GM06990 (cell line): Measurements from ENCODE around the gene ZNF175.
"Not testable (repeated sequence)": the region's sequence is repeated elsewhere in the genome, so short reads cannot be mapped to it uniquely, and the experiment has no call there.

ENCODE experiments used
- DNase-seq: peaks from one replicate; pipeline ENCODE4 v3.0.0-alpha.2; 2011; ENCODE audit not compliant: insufficient read length; ENCODE audit errors: extremely low read depth
- H3K27me3 ChIP-seq: replicated peaks from 2 replicates; pipeline ENCODE4 v1.6.0; 2011; ENCODE audit warnings: low read length; ENCODE audit not compliant: control insufficient read depth, insufficient read depth
- H3K36me3 ChIP-seq: 2 replicates; pipeline ENCODE4 v1.5.1; 2011; ENCODE audit warnings: low read length; ENCODE audit not compliant: control insufficient read depth, insufficient read depth
- H3K4me3 ChIP-seq: replicated peaks from 2 replicates; pipeline ENCODE4 v1.5.1; 2011; ENCODE audit warnings: low read depth, mild to moderate bottlenecking, control low read depth, low read length
- TF ChIP-seq, protein P1 (sequence below): IDR thresholded peaks from 2 replicates; pipeline ENCODE4 v1.5.1; 2011; ENCODE audit warnings: low read length, control low read depth, mild to moderate bottlenecking, inconsistent platforms; ENCODE audit not compliant: insufficient read depth, poor library complexity, severe bottlenecking

Gene ZNF175

DNA sequence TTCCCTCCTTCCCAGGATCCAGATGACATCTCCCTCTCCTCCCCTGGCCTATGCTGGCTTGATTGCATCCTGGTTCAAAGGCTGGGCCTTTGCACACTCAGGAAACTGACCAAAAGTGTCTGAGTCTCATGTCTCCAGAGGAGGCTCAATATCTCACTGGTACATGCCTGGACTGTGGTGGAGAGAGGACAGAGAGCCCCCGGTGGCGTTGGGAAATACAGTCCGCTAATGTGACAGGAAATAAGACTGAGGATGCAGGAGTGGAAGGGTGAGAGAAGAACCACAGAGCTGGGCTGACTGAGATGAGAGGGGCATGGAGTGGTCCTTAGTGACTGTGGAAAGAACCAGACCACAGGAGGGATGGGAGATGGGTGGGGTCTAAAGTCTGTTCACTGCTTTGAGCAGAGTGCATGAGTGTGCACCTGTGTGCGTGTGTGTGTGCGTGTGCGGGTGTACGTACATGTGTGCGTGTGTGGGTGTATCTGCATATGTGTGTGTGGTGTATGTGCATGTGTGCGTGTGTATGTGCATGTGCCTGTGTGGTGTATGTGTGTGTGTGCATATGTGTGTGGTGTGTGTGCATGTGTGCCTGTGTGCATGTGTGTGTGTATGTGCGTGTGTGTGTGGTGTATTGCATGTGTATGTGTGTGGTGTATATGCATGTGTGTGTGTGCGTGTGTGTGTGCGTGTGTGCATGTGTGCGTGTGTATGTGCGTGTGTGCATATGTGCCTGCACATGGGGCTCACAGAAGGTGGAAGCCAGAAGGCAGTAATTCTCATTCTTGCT, 57.3 kb downstream of the ZNF175 start:
- Histone ChIP-seq H3K36me3 (no peaks in the 10 kb centered on the region), H3K4me3 (no peak overlapping the region), H3K27me3 (no peaks in the 10 kb centered on the region; the same call in 1 of the 2 replicates)
- TF ChIP-seq, protein P1, sequence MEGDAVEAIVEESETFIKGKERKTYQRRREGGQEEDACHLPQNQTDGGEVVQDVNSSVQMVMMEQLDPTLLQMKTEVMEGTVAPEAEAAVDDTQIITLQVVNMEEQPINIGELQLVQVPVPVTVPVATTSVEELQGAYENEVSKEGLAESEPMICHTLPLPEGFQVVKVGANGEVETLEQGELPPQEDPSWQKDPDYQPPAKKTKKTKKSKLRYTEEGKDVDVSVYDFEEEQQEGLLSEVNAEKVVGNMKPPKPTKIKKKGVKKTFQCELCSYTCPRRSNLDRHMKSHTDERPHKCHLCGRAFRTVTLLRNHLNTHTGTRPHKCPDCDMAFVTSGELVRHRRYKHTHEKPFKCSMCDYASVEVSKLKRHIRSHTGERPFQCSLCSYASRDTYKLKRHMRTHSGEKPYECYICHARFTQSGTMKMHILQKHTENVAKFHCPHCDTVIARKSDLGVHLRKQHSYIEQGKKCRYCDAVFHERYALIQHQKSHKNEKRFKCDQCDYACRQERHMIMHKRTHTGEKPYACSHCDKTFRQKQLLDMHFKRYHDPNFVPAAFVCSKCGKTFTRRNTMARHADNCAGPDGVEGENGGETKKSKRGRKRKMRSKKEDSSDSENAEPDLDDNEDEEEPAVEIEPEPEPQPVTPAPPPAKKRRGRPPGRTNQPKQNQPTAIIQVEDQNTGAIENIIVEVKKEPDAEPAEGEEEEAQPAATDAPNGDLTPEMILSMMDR = no peak
- DNase-seq = no peak

DNA sequence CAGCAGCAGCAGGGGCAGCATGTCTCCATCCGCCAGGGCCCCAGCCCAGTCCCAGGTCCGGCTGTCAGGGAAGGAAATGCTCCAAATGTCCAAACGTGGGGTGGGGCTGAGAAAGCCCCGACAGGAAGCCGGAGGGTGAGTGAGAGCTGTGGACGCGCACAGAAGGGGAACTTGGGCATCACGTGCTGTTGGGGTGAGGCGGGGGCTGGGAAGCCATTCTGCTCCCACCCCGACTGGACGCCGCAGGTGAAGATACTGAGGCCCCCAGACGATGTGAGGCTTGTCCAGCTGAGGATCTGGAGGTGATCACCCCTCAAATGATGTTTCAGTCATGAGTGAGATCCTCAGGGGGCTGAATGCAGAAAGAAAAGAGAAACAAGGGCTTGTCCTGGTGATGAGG, 59.2 kb downstream of the ZNF175 start, which contains the start of gene SIGLEC5:
TSS of gene SIGLEC5 (minus strand) at position 87 of the 400 bp plus-strand sequence. CDS start at position 21, 66 bp downstream.
- DNase-seq = peak; percentile 33
- not testable (repeated sequence) for H3K4me3 ChIP-seq, H3K36me3 ChIP-seq, H3K27me3 ChIP-seq

DNA sequence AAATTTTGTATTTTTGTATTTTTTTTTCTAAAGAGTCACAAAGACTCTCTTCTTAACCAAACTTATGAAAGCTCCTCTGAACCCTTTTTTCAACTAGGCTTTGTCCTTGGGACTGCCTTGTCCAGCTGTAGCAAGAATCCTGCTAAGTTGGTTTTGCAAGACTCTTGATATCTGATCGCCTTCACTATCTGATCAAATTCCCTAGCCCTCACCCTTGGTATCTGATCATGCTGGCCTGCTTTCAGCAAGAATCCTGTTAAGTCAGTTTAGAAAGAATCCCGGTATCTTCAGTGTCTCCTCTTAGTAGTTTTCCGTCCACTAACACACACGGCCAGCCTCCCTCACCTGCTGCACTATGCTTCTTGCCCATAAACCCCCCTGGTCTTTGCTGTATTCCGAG, 61.0 kb downstream of the ZNF175 start:
- TF ChIP-seq, protein P1 = no peak
- H3K4me3 ChIP-seq = no peak overlapping the region
- H3K36me3 ChIP-seq = no peaks in the 10 kb centered on the region
- no peaks in the 10 kb centered on the region; the same call in none of the 2 replicates for H3K27me3 ChIP-seq
- no peak for DNase-seq

DNA sequence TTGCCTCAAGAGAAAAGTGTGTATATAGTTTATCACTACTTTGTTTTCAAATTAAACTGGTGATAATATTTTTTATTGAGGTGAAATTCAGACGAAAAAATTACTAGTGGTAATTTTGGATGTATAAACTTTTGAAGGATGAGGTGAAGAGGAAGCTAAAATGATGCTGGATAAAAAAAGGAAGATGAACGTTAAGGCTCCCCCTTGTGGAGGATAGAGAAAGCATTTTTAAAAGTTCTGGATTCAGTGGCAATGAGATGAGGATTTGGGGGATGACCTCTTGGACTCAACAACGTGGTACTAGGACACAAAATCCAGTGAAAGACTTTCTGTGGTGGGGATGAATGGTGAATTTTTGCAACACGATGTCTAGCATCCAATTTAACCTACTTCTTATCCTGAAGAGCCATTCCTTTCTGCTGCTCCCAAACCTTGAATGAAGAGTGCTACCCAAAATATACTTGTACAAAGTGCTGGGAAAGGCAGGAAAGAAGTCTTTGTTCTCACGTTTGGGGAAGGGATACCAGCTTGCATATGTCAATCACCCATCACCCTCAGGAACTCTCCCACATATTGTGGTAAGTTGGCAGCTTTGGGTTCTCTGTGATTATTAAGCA, 66.4 kb downstream of the ZNF175 start:
- no peaks in the 10 kb centered on the region; the same call in 1 of the 2 replicates for H3K27me3 ChIP-seq
- H3K4me3 ChIP-seq = no peak overlapping the region
- TF ChIP-seq, protein P1 = peak; percentile 64
- no peaks in the 10 kb centered on the region for H3K36me3 ChIP-seq
- DNase-seq = no peak

DNA sequence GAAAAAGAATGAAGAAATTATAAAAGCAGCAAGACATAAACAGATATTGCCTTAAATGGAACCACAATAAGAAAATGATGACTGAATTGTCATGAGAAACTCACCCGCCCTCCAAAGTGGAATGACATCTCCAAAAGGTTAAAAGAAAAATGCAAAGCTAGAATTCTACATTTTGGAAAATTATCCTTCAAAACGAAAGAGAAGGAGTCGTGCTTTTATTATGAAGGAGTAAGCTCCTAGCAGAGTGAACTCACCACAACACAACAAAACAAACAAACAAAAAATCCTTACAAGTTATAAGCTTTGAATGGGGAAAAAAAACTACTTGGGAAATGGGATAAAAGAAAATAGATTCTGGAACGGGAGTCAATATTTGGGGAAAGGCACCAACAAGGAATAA, 68.8 kb downstream of the ZNF175 start:
- no peaks in the 10 kb centered on the region; the same call in 1 of the 2 replicates for H3K27me3 ChIP-seq
- TF ChIP-seq, protein P1 = no peak

DNA sequence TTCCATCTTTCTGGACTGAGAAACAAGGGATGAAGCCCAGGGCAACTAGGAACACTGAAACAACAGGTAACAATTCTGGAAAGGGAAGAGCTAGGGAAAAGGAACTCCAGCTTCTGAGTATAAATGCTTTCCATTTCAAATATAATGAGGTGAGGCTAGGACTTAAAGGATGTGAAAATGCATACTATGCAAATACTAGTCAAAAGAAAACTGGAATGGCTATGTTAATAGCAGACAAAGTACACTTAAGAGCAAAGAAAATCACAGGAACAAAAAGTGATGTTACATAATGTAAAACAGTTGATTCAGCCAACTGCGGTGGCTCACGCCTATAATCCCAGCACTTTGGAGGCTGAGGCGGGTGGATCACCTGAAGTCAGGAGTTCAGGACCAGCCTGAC, 69.3 kb downstream of the ZNF175 start:
- H3K36me3 ChIP-seq = peaks cover 1% of the 10 kb centered on the region; the same call in 1 of the 2 replicates
- TF ChIP-seq, protein P1 = no peak

More for the DNA sequence above, 68.8 kb downstream of the ZNF175 start:
- H3K36me3 ChIP-seq = peaks cover 1% of the 10 kb centered on the region; the same call in 1 of the 2 replicates
- DNase-seq = no peak
- H3K4me3 ChIP-seq = no peak overlapping the region

More for the DNA sequence above, 69.3 kb downstream of the ZNF175 start:
- DNase-seq = no peak
- H3K4me3 ChIP-seq = no peak overlapping the region
- no peaks in the 10 kb centered on the region; the same call in 1 of the 2 replicates for H3K27me3 ChIP-seq
